Kidney tubule cell (primary cell): ENCODE measurements around the gene IGFBP6.
A peak's percentile ranks its signal among the peaks of the same experiment; 100 is the strongest.
"Not testable (repeated sequence)": the region's sequence is repeated elsewhere in the genome, so short reads cannot be mapped to it uniquely, and the experiment has no call there.

Experiments
- DNase-seq: peaks from one replicate; pipeline ENCODE4 v3.0.0-alpha.2; 2018; ENCODE audit warnings: low spot score

The IGFBP6 gene

GRCh38 chr12:53096759-53097158 lies 708 bp upstream of the IGFBP6 start:
- DNase-seq = no peak

DNA sequence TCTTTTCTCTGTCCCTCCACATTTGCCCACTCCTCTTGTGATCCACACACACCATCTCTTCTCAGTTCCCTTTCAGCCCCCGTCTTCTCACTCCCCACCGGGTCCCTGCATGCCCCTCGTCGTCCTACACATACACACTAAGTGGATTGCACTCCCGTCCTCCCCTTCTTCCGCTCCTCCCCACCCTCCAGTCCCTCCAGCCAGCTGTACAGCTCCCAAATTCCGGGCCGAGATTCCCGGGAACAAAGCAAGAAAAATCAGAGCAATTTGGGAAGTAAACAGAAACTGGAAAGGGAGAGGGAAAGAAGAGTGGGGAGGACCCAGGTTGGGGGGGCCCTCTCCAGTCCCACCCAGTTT lies 282 bp upstream of the IGFBP6 start:
- DNase-seq = no peak

DNA sequence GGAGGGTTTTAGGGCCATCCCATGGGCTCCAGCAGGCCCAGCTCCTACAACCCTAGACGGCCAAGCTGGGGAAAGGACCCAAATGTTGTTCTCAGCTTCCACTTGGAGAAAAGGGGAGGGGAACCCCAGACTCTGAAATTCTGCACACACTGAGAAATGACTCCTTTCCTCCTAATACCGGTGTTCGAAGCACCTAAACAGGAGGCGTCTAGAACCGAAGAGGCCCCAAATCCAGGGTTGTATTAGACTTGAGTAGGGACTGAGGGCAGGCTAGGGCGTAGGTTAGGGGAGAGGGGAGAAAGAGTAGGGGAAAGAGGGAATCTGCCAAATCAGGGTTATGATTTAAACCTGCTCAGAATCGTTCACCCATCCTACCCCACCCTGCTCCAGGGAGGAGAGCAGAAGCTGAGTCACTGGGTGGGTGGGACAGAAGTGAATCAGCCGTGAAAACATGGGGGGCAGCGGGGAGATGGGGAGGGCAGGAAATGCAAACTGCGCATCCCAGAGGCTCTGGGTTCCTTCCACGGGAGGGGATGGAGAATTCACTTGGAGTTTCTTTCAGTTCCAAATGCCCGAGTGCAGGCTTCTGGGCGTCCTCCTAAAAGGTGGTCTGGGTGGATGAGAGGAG lies 1.0 kb downstream of the IGFBP6 start:
- DNase-seq = peak; percentile 53

DNA sequence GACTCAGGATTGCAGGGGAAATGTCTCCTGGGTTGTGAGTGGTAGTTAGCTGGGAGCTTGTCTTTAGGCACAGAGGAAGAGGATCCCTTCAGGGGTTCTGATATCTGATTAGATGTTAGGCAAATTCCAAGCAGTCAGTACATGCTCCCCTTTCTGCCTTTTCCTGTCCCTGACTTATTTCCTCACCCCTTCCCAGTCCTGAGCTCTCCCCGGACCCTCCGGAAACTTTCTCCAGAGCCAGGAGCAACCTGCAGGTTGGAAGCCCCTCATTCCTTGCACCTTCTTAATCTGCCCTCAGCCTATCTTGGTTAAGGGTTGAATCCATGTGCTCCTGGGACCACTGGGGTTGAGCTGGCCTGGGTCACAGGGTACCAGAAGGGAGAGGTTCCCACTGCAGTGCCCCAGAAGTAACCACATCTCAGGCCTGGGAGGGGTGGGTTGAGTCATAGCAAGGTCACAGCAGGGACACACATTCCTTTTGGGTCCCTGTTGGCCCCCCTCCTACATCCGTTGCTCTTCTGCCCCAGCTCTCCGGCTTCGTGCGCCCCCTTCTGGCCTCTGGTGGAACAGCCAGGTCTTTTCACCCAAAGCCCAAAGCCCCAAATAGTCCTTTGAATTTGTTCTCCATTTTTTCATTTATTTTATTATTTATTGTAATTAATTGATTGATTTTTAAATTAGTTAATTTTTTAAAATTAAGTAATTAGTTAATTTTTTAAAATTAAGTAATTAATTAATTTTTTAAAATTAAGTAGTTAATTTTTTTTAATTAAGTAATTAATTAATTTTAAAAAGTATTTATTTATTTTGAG lies 1.8 kb downstream of the IGFBP6 start:
- peak; percentile 93 for DNase-seq

GRCh38 chr12:53100466-53101151 lies 3.1 kb downstream of the IGFBP6 start:
- no peak for DNase-seq

GRCh38 chr12:53101266-53101665 lies 3.8 kb downstream of the IGFBP6 start:
- DNase-seq = no peak

- peak; percentile 66 for DNase-seq
These were observed 4.7 kb downstream of the IGFBP6 start for GRCh38 chr12:53101931-53102781.

GRCh38 chr12:53102883-53103807 lies 5.7 kb downstream of the IGFBP6 start, which contains the start of gene SOAT2:
Gene SOAT2, plus strand, starts transcription at chr12:53103486. Its CDS starts 92 bp downstream, at chr12:53103578.
- peak; percentile 51 for DNase-seq

GRCh38 chr12:53103860-53104305 lies 6.4 kb downstream of the IGFBP6 start:
- no peak for DNase-seq

- DNase-seq = no peak
These were observed 7.8 kb downstream of the IGFBP6 start for GRCh38 chr12:53105256-53105655.

DNA sequence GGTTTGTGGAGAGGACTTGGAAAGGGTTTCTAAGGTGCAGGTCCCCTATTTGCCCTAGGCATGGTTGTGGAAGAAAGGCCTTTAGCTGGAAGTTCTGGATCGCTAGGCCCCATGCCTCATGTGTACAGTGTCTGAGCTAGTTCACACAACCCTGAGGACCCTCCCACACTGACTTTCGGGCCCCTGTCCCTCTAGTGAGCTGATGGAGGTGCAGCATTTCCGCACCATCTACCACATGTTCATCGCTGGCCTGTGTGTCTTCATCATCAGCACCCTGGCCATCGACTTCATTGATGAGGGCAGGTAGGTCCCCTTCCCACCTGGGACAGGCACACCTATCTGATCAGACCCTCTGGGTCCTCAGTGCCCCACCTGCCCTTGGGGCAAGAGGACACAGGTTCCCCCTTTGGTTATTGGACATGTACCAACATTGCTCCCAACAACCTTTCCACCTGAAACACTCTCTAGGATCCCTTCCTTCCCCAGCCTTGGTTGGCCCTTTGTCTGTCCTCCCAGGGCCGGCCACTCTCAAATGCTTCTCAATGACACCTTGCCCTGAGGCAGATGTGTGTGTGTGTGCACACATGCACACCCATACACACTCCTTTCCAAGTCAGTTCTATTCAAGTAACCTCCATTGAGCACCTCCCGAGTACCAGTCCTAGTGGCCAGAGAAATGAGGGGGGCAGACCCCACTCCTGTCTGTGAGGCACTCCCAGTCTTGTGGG lies 8.4 kb downstream of the IGFBP6 start:
- no peak for DNase-seq

- DNase-seq = no peak
These were observed 9.7 kb downstream of the IGFBP6 start for GRCh38 chr12:53107122-53107521.

DNA sequence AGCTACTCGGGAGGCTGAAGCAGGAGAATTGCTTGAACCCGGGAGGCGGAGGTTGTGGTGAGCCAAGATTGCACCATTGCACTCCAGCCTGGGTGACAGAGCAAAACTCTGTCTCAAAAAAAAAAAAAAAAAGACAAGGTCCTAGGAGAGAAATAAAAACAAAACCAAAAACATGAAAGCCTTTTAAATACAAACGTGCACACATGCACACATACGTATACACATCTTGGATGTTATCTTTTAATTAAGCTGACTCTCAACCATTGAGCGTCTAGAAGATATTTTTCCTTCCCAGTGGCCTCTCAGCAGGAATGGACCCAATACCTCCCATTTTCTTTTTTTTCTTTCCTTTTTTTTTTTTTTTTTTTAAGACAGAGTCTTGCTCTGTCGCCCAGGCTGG lies 15.0 kb downstream of the IGFBP6 start:
- not testable (repeated sequence) for DNase-seq

DNA sequence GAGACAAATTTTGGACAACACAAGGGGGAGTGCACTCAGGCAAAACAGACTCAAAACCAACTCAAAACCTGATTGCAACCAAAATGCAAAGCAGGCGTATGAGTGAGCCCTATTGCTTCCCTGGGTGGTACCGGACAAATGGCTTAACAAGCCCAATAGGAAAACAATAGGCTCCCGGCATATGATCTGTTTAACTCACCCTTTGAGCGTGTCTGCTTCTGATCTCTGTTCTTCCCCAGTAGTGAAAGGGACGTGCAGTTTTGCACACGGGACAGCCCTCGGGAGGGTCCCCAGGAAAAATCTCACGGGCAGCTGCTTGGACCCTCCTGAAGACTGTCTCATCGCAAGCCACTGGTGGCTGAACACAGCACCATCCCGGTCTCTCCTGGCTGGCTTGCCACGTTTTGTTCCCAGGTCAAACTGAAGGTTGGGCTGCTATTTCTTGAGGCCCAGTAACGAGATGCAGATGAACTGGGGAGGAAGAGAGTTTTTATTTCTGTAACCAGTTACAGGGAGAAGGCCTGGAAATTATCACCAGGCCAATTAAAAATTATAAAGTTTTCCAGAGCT lies 15.8 kb downstream of the IGFBP6 start:
- DNase-seq = no peak

DNA sequence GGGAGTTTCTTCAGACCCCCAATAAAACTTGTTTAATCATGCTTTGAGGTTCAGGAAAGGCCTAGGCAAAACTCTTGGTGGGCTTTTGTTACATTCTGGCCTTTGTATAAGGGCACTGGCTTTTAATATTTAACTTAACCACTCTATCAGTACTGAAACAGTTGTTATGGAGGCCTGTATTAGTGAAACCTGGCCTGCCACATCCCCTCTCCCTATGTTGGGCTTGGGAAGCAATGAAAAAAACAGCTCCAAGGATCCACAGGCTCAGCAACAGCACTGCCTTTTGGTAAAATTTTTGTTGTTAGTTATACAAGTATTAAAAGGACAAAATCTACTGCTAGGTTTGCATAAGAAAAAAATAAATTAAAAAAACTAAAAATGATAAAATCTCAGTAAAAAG lies 16.5 kb downstream of the IGFBP6 start:
- no peak for DNase-seq

- no peak for DNase-seq
These were observed 17.8 kb downstream of the IGFBP6 start for GRCh38 chr12:53115112-53115890.

DNA sequence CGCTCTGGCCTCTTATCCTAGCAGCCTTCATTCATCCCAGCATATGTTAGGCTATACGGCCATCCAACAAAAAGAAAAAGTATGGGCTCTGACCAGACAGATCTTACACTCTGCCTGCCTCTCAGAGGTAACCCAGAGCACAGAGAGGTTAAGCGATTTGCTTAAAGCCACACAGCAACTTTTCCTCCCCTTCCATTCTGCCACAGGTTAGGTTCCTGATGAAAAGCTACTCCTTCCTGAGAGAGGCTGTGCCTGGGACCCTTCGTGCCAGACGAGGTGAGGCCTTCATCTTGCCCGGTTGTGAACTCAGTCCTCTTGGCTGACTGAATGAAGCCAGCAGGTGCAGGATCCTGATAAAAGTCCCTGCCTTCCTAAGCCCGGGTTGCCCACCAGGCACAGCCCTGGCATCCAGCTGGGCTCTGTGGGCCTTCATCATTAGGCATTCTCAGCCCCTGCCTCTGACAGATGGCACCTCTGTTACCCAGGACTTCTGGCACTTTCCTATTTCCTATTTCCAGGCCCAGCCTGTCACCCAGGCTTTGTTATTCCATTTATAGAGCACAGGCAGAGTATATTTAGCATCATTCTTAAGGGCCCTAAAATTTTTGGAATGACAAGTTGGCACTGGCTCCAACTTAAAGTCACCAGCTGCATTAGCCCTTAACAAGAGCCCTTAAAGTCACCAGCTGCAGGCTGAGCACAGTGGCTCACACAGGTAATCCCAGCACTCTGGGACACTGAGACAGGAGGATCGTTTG lies 18.6 kb downstream of the IGFBP6 start:
- no peak for DNase-seq

DNA sequence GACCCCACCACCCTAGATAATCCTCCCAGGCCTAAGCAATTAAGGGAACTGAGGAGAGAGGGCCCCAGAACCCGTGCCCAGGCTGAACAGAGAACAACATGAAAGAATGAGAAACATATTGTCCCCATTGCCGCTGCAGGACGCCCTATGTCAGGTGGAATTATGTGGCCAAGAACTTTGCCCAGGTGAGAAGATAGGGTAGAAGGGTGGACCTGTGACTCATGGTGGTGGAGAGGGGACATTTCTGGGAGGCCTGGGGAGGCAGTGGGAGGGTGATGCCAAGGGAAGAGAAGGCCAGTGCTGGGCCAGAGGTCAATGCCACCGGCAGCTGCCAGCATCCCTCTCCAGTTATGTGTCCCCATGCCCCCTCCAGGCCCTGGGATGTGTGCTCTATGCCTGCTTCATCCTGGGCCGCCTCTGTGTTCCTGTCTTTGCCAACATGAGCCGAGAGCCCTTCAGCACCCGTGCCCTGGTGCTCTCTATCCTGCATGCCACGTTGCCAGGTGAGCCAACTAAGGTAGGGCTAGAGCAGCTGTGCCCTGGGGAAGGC lies 21.4 kb downstream of the IGFBP6 start:
- no peak for DNase-seq
